Tibial nerve (tissue), 3 donors: ENCODE data around the gene POLR1H.

Experiments used
- CTCF ChIP-seq, 5 experiments: fragments of 200-600 bp in 3 of 5; fragments of 450-650 bp in 2 of 5; sonication (generic) in 3 of 5; IDR thresholded peaks; one replicate each; pipeline ENCODE4 v1.5.1; 2016 to 2019; ENCODE audit warnings: antibody characterized with exemption in 5 of 5, mild to moderate bottlenecking in 3 of 5, moderate library complexity in 2 of 5
- POLR2A ChIP-seq, 2 donors: fragments of 450-650 bp; IDR thresholded peaks; one replicate each; pipeline ENCODE4 v1.6.1; 2017; ENCODE audit warnings: antibody characterized with exemption in 2 of 2, mild to moderate bottlenecking in 2 of 2, moderate library complexity in 2 of 2

- TF ChIP-seq POLR2A (IDR thresholded peaks at IDR 0.05) (no peak), CTCF (IDR thresholded peaks at IDR 0.05) (no peak)
Measured at GRCh38 chr6:30053682-30054081, 7.4 kb upstream of the POLR1H start.
